ENCODE measurements around the gene RAD51B.

Gene RAD51B

GRCh38 chr14:68535404-68536017, 715.9 kb downstream of the RAD51B start:
- no peak overlapping the region for H3K27ac ChIP-seq (ENCODE audit: extremely low read depth, low read depth, low read length)
- no peaks in the 10 kb centered on the region for H3K36me3 ChIP-seq (ENCODE audit: control insufficient read depth in 2 of 2, insufficient read depth in 1 of 2, low read length in 2 of 2)
- TF ChIP-seq HOXA7 (CRISPR knock-in tag; IDR thresholded peaks at IDR 0.05; ENCODE audit: borderline replicate concordance) (no peak), ZNF10 (tag by site-specific recombination; IDR thresholded peaks at IDR 0.05) (no peak), ZNF488 (tag by site-specific recombination; IDR thresholded peaks at IDR 0.05) (no peak), KLF16 (tag by site-specific recombination; IDR thresholded peaks at IDR 0.05) (no peak), KLF10 (tag by site-specific recombination; IDR thresholded peaks at IDR 0.05) (no peak), ZBTB6 (tag by site-specific recombination; IDR thresholded peaks at IDR 0.05) (no peak), ZNF18 (tag by site-specific recombination; IDR thresholded peaks at IDR 0.05) (no peak), ZNF155 (tag by site-specific recombination; IDR thresholded peaks at IDR 0.05) (no peak), KLF1 (tag by site-specific recombination; IDR thresholded peaks at IDR 0.05) (no peak), ZNF280C (tag by site-specific recombination; IDR thresholded peaks at IDR 0.05) (no peak), PATZ1 (tag by site-specific recombination; IDR thresholded peaks at IDR 0.05) (no peak), ZNF19 (tag by site-specific recombination; IDR thresholded peaks at IDR 0.05; ENCODE audit: low read depth) (no peak), ZNF248 (tag by site-specific recombination; IDR thresholded peaks at IDR 0.05) (no peak), ZNF169 (tag by site-specific recombination; IDR thresholded peaks at IDR 0.05) (no peak), IKZF3 (tag by site-specific recombination; IDR thresholded peaks at IDR 0.05) (no peak), ZNF311 (tag by site-specific recombination; IDR thresholded peaks at IDR 0.05; ENCODE audit: borderline replicate concordance) (no peak), ZNF138 (tag by site-specific recombination; IDR thresholded peaks at IDR 0.05; ENCODE audit: borderline replicate concordance) (no peak), ZNF621 (tag by site-specific recombination; IDR thresholded peaks at IDR 0.05) (no peak), ZNF23 (tag by site-specific recombination; IDR thresholded peaks at IDR 0.05; ENCODE audit: borderline replicate concordance) (no peak)
- H3K9me3 ChIP-seq (ENCODE audit: control insufficient read depth, insufficient read depth, low read depth, low read length) = no peaks in the 10 kb centered on the region
- ChIA-PET POLR2A (interaction anchor here (0.7 kb wide), 1 partner anchor 252 kb away, joined by 6 read pairs; no protein-coding TSS in a partner anchor), CTCF (no interaction called here)
- no peak overlapping the region for H3K4me3 ChIP-seq (ENCODE audit: low read depth, low read length)
- no peaks in the 10 kb centered on the region for H3K4me1 ChIP-seq (ENCODE audit: control insufficient read depth, insufficient read depth, low read length)

Measured in HEK293 (cell line).